VCaP (cell line): ENCODE data around the gene TMEM184A.

Source experiments
- H3K27ac ChIP-seq: fragments of 450-650 bp; 2 replicates; pipeline ENCODE4 v1.5.1; 2017
- CTCF ChIP-seq: fragments of 450-650 bp; conservative IDR thresholded peaks from 2 replicates; pipeline ENCODE4 v1.5.1; 2017; ENCODE audit warnings: mild to moderate bottlenecking, moderate library complexity

Gene TMEM184A

GRCh38 chr7:1494447-1494846 lies 61.6 kb downstream of the TMEM184A start:
- TF ChIP-seq CTCF, result no peak

GRCh38 chr7:1493571-1493970 lies 62.4 kb downstream of the TMEM184A start:
- no peak overlapping the region for H3K27ac ChIP-seq
- no peak for TF ChIP-seq CTCF

More at GRCh38 chr7:1494447-1494846, 61.6 kb downstream of the TMEM184A start:
- no peak overlapping the region for H3K27ac ChIP-seq

DNA sequence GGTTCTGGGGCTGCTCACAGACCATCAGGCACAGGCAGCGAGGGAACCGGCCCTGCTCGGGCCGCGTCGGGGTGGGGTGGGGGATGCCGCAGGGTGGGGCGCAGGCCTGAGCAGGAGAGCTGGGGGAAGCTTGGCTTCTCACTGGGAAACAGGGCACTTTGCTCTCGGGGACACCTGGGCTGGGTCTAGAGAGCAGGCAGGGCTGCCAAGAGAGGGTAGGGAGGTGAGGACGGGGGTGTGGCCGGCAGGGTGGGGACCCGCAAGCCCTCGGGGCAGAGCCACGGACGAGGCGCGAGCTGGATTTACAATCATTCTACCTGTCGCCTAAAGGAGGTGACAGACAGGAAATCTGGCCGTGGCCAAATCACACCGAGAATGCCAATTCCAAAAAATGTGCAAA lies 62.9 kb downstream of the TMEM184A start:
- TF ChIP-seq CTCF, result no peak
- H3K27ac ChIP-seq, result no peak overlapping the region

DNA sequence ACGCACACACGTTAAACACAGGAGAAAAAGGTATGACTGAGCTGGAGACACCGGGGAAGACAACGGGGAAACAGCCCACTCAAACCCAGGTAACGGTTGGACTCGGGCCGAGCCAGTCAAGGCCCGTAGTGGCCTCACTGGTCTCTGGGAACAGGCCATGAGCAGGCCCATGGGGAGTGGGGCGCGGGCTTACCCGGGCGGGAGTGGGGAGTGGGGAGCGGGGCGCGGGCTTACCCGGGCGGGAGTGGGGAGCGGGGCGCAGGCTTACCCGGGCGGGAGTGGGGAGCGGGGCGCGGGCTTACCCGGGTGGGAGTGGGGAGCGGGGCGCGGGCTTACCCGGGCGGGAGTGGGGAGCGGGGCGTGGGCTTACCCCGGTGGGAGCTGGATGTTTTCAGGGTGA lies 63.4 kb downstream of the TMEM184A start:
- no peak overlapping the region for H3K27ac ChIP-seq

More for the DNA sequence above, 63.4 kb downstream of the TMEM184A start:
- TF ChIP-seq CTCF, result no peak
